VCaP (cell line): ENCODE data around the gene ANKRD2.
A peak's percentile ranks its signal among the peaks of the same experiment; 100 is the strongest.
"Not testable (repeated sequence)": the region's sequence is repeated elsewhere in the genome, so short reads cannot be mapped to it uniquely, and the experiment has no call there.

Experiments
- H3K27ac ChIP-seq: fragments of 450-650 bp; 2 replicates; pipeline ENCODE4 v1.5.1; 2017
- TF ChIP-seq, protein P1 (sequence below): fragments of 450-650 bp; conservative IDR thresholded peaks from 2 replicates; pipeline ENCODE4 v1.5.1; 2017; ENCODE audit warnings: mild to moderate bottlenecking, moderate library complexity

Gene ANKRD2

DNA sequence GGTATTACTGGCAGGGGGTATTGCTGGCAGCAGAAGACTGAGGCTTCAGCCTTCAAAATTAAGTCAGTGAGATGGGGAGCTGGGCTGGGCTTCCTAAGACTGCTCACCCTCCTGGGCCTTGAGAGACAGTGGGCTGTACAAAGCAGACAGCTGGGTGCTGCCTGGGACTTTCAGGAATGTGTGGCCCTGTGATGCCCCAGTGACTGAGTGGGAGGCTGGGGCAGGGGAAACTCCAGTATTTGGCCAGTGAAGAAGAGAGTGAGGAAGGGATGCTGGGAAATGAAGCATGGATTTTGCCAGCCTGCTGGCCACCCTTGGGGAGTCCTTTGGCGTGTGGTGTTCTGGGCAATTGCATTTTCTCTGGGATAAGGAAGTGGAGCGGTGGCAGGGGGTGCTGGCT, 442 bp downstream of the ANKRD2 start:
- TF ChIP-seq, protein P1, sequence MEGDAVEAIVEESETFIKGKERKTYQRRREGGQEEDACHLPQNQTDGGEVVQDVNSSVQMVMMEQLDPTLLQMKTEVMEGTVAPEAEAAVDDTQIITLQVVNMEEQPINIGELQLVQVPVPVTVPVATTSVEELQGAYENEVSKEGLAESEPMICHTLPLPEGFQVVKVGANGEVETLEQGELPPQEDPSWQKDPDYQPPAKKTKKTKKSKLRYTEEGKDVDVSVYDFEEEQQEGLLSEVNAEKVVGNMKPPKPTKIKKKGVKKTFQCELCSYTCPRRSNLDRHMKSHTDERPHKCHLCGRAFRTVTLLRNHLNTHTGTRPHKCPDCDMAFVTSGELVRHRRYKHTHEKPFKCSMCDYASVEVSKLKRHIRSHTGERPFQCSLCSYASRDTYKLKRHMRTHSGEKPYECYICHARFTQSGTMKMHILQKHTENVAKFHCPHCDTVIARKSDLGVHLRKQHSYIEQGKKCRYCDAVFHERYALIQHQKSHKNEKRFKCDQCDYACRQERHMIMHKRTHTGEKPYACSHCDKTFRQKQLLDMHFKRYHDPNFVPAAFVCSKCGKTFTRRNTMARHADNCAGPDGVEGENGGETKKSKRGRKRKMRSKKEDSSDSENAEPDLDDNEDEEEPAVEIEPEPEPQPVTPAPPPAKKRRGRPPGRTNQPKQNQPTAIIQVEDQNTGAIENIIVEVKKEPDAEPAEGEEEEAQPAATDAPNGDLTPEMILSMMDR, result no peak

DNA sequence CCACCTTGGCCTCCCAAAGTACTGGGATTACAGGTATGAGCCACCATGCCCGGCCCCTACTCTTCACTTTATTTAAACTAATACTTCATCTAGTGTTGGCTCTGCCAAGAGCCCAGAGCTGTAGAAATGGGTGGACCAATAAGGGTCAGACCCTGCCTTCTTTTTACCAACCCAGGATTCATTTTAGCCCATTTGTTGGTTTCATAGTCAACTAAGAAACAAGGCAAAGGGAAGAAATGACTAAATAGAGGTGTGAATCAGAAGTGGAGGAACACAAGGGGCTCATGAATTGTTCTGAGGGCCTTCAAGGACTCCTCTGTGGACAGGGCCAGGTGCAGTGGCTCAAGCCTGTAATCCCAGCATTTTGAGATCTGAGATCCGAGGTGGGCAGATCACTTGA, 1.1 kb downstream of the ANKRD2 start:
- H3K27ac ChIP-seq, result peak overlapping the region; percentile 58; the same call in 1 of the 2 replicates
- TF ChIP-seq, protein P1, result no peak

More for the DNA sequence above, 442 bp downstream of the ANKRD2 start:
- H3K27ac ChIP-seq, result no peak overlapping the region

DNA sequence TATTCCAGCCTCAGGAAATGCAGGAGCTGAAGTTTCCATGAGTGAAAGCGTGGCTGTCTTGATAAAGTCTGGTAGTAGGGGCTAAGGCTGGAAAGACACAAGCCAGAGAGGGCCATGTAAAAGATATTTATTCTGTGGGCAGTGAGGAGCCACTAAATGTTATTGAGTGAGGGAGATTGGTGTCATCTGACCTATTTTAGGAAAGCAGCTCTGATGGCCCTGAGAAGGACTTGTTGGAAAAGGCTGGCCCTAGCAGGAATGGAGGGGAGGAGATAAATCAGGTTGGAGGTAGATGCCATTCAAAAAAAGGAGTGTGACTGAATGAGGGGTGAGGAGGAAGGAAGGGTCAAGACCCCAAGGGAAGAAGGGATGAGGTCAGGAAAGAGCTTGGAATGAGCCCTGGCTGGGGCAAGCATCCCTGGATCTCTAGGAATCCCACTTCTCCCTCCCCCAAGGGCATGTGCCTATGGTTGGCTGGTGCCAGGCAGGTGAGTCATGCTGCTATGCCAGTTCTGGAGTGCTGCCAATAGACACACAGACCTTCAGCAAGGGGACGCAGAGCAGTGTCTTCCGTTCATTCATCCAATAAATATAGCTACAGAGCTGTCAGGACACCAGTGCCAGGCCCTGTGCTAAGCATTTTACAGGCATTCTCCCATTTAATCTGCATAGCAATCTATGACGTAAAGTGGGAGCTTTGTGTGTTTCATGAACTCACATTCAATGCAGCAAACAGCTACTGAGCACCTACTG, 2.0 kb downstream of the ANKRD2 start:
- peak overlapping the region; percentile 58 for H3K27ac ChIP-seq
- TF ChIP-seq, protein P1, result no peak

DNA sequence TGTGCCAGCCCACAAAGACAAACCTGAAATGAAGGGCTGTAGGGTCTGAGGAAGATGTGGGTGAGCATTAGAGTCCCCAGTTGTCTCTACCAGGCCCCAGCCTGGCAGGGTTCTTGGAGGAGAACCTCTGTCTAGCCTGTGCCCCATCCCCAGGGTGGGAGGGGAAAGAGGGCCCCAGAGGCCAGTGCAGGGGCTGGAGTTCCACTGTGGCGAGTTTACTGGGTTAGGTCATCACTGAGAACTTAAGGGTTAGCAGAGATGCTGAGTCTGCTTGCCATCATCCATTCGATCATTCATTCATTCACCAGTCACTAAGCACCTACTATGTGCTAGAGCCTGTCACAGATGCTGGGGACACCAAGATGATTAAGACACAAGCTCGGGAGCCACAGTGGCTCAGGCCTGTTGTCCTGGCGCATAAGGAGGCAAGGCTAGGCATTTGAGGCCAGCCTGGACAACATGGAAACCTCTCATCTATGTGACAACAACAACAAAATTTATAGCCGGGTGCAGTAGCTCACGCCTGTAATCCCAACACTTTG, 2.6 kb downstream of the ANKRD2 start:
- TF ChIP-seq, protein P1, result no peak
- H3K27ac ChIP-seq, result peak overlapping the region; percentile 58

DNA sequence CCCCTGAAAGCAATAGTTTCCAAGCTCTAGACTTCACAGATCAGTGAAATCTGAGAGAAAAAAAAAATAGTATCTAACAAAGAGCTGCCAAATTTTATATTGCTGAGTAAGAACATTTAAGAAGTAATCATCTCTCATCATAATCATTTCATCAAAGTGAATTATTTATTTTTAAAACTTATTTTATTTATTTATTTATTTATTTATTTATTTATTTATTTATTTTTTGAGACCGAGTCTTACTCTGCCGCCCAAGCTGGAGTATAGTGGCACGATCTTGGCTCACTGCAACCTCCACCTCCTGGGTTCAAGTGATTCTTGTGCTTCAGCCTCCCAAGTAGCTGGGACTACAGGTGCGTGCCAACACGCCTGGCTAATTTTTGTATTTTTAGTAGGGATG, 3.9 kb downstream of the ANKRD2 start:
- H3K27ac ChIP-seq, result not testable (repeated sequence)

DNA sequence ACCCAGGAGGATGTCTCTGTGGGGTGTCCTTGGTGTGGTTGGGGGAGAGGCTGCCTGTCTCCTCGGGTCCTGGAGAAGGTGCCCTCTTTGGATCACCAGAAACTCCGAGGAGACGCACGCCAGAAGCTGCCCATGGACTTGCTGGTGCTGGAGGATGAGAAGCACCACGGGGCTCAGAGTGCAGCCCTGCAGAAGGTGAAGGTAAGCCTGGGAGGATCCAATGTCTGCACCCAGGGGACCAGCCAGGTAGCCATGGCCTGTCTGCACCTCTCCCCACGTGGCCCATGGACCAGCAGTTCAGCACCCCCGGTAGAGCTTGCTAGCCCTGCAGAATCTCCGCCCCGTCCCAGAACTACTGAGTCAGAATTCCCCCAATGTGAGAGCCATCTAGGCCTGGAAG, 5.1 kb downstream of the ANKRD2 start:
- H3K27ac ChIP-seq, result no peak overlapping the region
- TF ChIP-seq, protein P1, result no peak

DNA sequence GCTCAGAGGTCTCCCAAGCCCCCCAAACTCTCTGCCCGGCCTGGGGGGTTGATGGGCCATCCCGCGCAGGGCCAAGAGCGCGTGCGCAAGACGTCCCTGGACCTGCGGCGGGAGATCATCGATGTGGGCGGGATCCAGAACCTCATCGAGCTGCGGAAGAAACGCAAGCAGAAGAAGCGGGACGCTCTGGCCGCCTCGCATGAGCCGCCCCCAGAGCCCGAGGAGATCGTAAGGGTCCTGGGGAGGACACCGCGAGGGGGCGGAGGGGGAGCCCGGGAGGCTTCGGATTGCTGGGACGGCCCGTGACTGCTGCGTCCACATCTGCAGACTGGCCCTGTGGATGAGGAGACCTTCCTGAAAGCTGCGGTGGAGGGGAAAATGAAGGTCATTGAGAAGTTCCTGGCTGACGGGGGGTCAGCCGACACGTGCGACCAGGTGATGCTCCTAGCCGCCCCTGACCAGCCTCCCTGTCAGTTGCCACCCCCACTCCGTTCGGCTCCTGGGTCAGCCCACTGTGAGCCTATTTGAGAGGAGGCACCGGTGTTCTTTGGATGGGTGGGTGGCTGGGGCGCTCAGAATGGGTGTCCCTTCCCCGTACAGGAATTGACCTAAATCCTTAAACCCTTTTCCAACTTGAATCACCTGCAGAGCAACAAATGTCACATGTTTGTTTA, 5.7 kb downstream of the ANKRD2 start:
- H3K27ac ChIP-seq, result no peak overlapping the region
- TF ChIP-seq, protein P1, result no peak
